Left forelimb (tissue), 1 donor: Measurements from ENCODE around the gene PTPN21.

ENCODE experiments used
- DNase-seq: peaks from one replicate; pipeline ENCODE4 v3.0.0-alpha.2; 2018; ENCODE audit warnings: low spot score

PTPN21 gene

GRCh38 chr14:88504602-88505001 is 50.2 kb downstream of the PTPN21 start:
- DNase-seq: no peak

DNA sequence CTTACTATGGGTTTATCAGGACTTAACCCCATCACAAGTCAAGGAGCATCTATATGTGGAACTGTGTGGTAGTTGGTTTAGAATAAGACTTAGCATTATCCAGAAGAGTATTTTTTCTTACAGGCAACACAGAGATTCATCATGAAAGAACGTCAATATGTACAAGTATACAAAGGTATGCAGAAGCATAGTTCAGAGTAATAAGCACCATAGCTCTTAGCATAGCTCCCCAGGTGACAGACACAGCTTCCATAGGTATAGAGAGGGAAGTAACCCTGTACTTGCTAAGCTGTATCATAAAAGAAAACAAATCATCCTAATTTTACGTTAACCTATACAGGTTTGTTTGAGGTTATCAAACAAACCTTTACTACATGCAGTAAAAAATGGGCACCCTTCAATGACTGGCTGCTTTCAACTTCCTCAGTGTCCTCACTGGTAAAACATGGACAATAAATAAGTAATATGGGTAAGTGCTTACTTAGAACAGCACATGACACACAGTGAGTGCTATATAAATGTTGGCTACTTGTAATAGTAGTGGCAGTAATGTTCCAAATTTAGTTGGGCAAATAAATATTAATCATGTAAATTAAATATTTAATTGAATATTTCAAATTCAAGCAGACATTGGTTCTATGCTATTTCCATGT is 50.9 kb downstream of the PTPN21 start:
- DNase-seq: no peak

DNA sequence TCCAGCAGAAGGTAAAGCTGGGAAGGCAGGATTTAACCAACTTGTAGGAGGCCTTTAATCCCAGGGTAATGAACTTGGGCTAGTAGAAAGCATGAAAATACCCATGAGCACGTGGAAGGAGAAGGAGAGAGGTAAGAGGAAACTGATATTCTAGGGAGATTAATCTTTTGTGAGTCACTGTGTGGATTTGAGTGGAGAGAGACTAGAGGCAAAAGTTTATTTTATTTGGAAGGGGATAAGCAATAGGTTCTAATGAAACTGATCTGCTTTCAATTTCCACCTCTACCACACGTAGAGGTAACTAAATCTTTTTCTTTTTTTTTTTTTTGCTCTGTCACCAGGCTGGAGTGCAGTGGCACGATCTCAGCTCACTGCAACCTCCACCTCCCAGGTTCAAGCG is 52.1 kb downstream of the PTPN21 start:
- no peak for DNase-seq

DNA sequence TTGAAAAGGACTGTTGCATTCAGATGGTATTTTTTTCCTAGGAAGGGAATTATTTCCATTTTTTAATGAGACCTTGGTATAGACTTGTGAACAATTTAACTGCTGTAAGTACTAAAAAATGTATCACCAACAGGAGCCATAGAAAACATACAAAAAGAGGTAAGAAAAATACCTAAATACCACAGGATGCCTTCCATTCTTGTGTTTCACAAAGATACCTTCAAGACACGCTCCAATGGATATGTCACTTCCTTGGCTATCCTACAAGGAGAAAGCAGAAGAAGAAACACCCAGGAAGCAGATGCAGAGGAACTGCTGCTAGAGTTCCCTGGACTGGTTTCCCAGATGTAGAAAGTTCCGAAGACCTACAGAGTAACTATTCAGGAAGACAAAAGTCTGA is 54.2 kb downstream of the PTPN21 start:
- no peak for DNase-seq

- DNase-seq: no peak
These were observed 55.6 kb downstream of the PTPN21 start for GRCh38 chr14:88499225-88499624.

- DNase-seq: no peak
These were observed 58.4 kb downstream of the PTPN21 start for GRCh38 chr14:88496414-88496813.

GRCh38 chr14:88493392-88494185 is 61.2 kb downstream of the PTPN21 start:
- no peak for DNase-seq

GRCh38 chr14:88492272-88493089 is 62.3 kb downstream of the PTPN21 start:
- DNase-seq: no peak

DNA sequence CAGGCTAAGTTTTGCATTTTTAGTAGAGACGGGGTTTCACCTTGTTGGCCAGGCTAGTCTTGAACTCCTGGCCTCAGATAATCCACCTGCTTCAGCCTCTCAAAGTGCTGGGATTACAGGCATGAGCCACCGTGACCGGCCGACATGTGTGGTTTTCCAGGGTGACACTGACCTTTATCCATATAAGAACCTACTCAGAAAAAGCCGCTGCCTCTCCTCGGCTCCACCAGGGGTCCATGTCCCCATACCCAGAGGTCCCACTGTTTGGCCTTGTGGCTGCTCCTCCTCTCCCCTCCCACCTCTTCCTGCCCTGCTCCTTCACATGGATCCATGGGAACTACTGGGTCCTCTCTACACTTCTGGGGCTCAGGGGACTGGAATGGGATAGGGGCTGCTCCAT is 64.6 kb downstream of the PTPN21 start:
- no peak for DNase-seq

- no peak for DNase-seq
These were observed 65.9 kb downstream of the PTPN21 start for GRCh38 chr14:88488897-88489296.

DNA sequence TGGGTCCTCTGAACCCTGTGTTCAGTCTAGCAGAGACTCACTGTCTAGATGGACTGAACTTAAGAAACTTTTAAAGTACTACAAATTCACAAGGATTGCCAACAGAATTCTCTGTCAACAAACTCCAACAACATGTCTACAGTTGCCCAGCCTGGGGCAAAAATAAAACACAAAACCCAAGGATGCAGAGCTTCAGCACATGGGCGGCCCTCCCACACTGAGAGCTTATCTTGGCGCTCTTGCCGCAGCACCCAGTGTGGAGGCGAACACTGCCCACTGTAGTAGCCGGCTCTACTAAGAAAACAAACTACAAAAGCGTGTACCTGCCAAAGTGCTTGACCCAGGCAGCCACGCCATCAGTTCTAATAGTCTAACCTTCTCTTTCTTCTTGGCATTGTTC is 66.7 kb downstream of the PTPN21 start:
- no peak for DNase-seq

DNA sequence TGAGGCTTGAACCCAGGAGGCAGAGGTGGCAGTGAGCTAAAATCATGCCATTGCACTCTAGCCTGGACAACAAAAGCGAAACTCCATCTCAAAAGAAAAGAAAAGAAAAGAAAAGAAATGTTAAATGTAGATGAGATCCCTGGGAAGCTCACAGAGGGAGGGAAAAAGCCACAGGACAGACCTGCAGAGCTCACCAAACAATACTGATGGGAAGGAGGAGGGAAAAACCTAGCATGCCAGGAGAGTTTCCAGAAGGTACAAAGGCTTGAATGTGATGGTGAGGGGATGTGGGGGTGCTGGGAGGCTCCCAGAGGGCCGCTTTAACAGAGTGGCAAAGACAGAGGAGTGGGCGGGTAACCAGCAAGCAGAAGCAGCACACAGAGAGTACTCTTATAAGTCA is 72.3 kb downstream of the PTPN21 start:
- DNase-seq: no peak

GRCh38 chr14:88481794-88482193 is 73.0 kb downstream of the PTPN21 start:
- no peak for DNase-seq

GRCh38 chr14:88481059-88481458 is 73.7 kb downstream of the PTPN21 start:
- no peak for DNase-seq

GRCh38 chr14:88479574-88479987 is 75.2 kb downstream of the PTPN21 start:
- no peak for DNase-seq

- DNase-seq: no peak
These were observed 75.9 kb downstream of the PTPN21 start for GRCh38 chr14:88478931-88479330.

DNA sequence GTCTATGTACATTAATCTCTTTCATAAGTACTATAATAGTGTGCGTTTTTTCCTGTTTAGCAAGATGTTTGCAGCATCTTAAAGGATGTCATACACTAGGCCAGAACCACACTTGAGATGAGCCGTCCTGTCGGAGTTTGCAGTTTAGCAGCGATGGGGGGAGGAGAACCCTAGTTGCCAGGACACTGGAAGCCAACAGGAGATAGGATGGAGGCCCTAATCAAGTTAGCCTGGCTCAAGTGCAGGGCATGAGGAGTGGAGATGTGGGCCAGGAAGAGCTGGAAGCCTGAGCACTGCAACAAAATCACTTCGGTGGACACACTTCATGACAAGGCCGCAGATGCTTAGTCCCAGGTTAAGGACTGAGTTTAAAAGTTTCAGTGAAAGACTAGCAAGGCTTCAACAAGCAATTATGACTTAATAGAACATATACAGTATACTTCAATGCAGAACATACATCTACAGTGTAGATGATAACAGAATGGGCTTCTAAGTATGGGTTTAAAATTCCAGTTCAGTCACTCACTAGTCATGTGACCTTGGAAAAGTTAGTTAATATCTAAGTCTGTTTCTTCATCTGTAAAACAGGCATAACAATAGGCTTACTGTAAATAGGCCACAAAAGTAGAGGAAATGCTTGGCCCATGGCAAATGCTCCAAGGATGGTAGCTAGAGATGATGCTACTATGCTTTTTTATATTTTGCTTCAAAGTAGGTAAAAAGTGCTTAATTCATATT is 77.1 kb downstream of the PTPN21 start:
- no peak for DNase-seq

DNA sequence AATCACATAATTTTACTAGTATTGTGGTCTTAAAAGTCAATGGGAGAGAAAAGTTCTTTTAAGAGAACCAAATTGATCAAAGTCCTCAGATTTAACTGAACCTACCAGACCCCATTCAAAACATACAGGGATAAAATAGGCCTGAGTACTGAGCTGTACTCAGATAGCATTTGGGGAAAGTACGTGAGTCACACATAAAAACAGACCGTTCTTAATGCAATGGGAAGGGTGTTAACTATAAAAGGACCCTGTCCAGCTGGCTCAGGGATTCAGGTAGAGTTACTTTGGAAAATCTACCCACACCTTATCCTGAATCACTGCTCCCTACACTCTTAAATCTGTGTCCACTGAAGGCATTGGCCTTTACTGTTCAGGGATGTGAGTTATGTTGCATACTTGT is 78.0 kb downstream of the PTPN21 start:
- DNase-seq: no peak

DNA sequence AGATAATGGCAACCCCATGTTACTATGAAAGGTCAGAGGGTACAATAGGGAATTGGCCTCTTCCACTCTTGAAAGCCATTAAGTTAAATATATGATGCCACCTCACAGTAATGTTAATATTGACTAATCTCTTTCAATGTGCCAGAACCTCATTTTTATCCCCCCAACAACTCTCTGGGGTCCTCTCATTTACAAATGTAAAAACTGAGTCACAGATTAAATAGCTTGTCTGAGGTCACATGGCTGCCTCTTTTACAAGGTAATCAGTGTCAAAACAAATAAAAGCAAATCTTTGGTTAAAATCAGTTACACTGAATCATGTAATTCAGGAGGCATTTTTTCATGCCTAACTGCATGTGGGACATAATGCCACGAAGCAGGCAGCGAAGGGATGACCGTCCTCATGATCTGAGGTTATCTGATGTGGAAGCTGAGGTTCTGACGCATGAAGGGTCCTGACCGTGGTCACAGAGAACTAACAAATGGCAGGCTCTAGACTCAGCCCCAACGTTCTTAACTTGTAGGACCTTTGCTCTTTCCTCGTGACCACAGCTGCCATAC is 78.5 kb downstream of the PTPN21 start:
- DNase-seq: no peak

DNA sequence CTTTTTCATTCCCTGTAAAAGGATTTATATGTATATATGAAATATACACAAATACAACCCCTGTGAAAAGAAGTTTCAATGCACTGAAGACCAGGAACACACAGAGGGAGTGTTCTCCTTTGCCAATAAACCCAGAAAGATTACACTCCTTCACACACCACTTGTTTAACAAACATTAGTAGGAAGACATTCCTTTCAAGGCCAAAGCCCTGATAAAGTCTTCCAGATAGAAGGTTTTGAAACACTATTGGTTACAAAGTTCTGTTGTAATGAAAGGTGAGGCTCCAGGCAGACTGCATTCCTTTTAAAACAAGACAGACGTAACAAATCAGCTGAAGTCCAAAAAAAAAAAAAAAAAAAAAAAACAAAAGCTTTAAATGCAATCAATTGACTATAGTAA is 81.0 kb downstream of the PTPN21 start:
- no peak for DNase-seq

- DNase-seq: no peak
These were observed 84.0 kb downstream of the PTPN21 start for GRCh38 chr14:88470542-88471440.
